HepG2 (cell line): ENCODE data around the gene PPP1R9B.

Source experiments
- AHR ChIP-seq: IDR thresholded peaks from 2 replicates; pipeline ENCODE4 v1.6.1; 2018; ENCODE audit warnings: missing genetic modification reagents, missing compliant biosample characterization
- MTA3 ChIP-seq: sonication (generic); formaldehyde crosslinking; IDR thresholded peaks from 2 replicates; pipeline ENCODE4 v1.4.0; 2020; ENCODE audit warnings: missing genetic modification reagents

- TF ChIP-seq AHR (CRISPR knock-in tag) (no peak), MTA3 (CRISPR knock-in tag) (no peak)
Observed at GRCh38 chr17:50196826-50197225, 46.3 kb upstream of the PPP1R9B start.
